Measurements from ENCODE around the gene EGLN1.

The EGLN1 gene

GRCh38 chr1:231337043-231337471, 85.0 kb downstream of the EGLN1 start:
- DNase-seq (ENCODE audit: extremely low spot score, insufficient read length, low read depth) (no peak), FAIRE-seq (no peak)

- FAIRE-seq (no peak), DNase-seq (ENCODE audit: extremely low spot score, insufficient read length, low read depth) (no peak)
Observed at GRCh38 chr1:231335663-231336602, 86.2 kb downstream of the EGLN1 start.

- no peak for FAIRE-seq
- DNase-seq (ENCODE audit: extremely low spot score, insufficient read length, low read depth) = no peak
Observed at GRCh38 chr1:231334952-231335351, 87.1 kb downstream of the EGLN1 start.

GRCh38 chr1:231334079-231334666, 87.9 kb downstream of the EGLN1 start:
- DNase-seq (ENCODE audit: extremely low spot score, insufficient read length, low read depth) = no peak
- FAIRE-seq = peak; percentile 65

- FAIRE-seq = no peak
- DNase-seq (ENCODE audit: extremely low spot score, insufficient read length, low read depth) = no peak
Observed at GRCh38 chr1:231332761-231333160, 89.3 kb downstream of the EGLN1 start.

- no peak for DNase-seq (ENCODE audit: extremely low spot score, insufficient read length, low read depth)
- FAIRE-seq = peak; percentile 33
Observed at GRCh38 chr1:231329483-231329882, 92.6 kb downstream of the EGLN1 start.

GRCh38 chr1:231327617-231328016, 94.5 kb downstream of the EGLN1 start:
- DNase-seq (ENCODE audit: extremely low spot score, insufficient read length, low read depth) (no peak), FAIRE-seq (no peak)

- no peak for FAIRE-seq
- DNase-seq (ENCODE audit: extremely low spot score, insufficient read length, low read depth) = no peak
Observed at GRCh38 chr1:231326248-231326647, 95.8 kb downstream of the EGLN1 start.

GRCh38 chr1:231324660-231325059, 97.4 kb downstream of the EGLN1 start:
- DNase-seq (ENCODE audit: extremely low spot score, insufficient read length, low read depth) (no peak), FAIRE-seq (no peak)

- DNase-seq (ENCODE audit: extremely low spot score, insufficient read length, low read depth) = no peak
- FAIRE-seq = no peak
Observed at GRCh38 chr1:231322880-231323530, 99.1 kb downstream of the EGLN1 start.

- FAIRE-seq = no peak
- DNase-seq (ENCODE audit: extremely low spot score, insufficient read length, low read depth) = no peak
Observed at GRCh38 chr1:231319080-231319479, 103.0 kb downstream of the EGLN1 start.

GRCh38 chr1:231318568-231318967, 103.5 kb downstream of the EGLN1 start:
- no peak for FAIRE-seq
- no peak for DNase-seq (ENCODE audit: extremely low spot score, insufficient read length, low read depth)

- no peak for FAIRE-seq
Observed at GRCh38 chr1:231318015-231318355, 104.1 kb downstream of the EGLN1 start.

GRCh38 chr1:231317306-231318014, 104.6 kb downstream of the EGLN1 start:
- no peak for FAIRE-seq
- no peak for DNase-seq (ENCODE audit: extremely low spot score, insufficient read length, low read depth)

More at GRCh38 chr1:231318015-231318355, 104.1 kb downstream of the EGLN1 start:
- DNase-seq (ENCODE audit: extremely low spot score, insufficient read length, low read depth) = no peak

- DNase-seq (ENCODE audit: extremely low spot score, insufficient read length, low read depth) (peak; percentile 8), FAIRE-seq (no peak)
Observed at GRCh38 chr1:231315887-231316286, 106.2 kb downstream of the EGLN1 start.
